Skin epidermis (tissue), 12 donors: ENCODE results near the gene RHOXF1.
"Not testable (repeated sequence)": the region's sequence is repeated elsewhere in the genome, so short reads cannot be mapped to it uniquely, and the experiment has no call there.

Source experiments
- H3K27ac ChIP-seq, 21 experiments: fragments of 200-600 bp; sonication (generic) in 11 of 21; one replicate each; pipeline ENCODE4 v1.5.0; 2020; ENCODE audit warnings: mild to moderate bottlenecking in 3 of 21, inconsistent platforms in 2 of 21, moderate library complexity in 2 of 21
- H3K4me3 ChIP-seq, 7 experiments: fragments of 200-600 bp; sonication (generic) in 2 of 7; one replicate each; pipeline ENCODE4 v1.5.0; 2020; ENCODE audit warnings: inconsistent platforms in 2 of 7, mild to moderate bottlenecking in 2 of 7, moderate library complexity in 1 of 7

Gene RHOXF1

DNA sequence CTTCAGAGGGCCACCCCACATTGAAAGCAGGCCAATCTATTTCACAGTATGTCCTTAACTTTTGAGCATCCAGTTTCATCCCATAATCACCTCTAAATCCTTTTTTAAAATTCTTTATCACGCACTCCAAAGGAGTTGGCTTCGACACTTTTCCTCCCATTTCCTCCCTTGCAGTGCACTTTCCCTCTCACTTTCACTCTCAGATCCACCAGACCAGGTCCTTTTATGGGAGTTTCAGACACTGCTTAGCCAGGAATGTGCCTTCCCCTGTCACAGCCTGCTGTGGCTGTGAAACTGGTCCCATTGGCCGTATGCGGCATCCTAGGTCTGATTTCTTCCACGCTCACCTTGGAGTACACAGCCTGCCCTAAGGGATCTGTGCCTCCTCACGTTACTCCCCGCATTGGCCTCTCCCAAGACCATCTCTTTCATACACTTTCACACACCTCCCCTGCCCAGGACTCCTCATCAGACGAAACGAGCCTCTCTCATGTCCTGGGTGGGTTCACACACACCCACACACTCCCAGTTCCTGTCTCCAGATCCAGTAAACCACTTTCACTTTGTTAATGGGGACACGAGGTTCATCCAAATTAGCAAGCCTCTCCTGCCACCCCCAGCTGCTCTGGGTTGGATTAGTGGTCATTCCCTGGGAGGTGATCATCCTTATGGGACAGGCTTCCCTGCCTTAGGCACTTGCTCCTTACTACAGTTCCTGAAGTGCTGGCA, 28.3 kb downstream of the RHOXF1 start:
- Histone ChIP-seq H3K4me3 (no peak overlapping the region), H3K27ac (no peak overlapping the region)

DNA sequence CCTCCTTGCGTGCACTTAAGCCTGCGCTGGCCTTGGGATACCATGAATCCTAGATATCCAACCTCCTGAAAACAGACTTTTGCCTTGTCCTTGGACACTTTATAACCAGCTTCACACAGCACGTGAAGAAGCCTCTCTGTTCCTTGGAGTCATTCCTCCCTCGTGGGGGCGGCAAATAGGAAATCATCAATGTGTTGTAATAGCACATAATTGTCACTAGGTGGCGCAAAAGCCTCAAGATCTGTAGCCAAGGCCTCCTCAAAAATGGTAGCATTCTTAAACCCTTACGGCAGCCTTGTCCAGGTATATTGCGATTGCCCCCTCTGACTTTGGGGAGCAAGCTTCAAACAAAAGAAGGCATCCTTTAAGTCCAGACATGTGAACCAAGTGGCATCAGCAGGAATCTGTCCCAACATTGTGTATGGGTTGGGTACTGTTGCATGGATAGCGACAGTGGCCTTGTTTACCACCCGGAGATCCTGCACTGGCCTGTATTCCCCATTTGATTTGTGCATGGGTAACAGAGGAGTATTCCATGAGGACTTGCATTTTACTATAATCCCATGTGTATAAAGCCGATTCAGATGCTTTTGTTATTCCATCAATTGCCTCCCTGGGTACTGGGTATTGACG, 30.0 kb downstream of the RHOXF1 start:
- not testable (repeated sequence) for H3K27ac ChIP-seq, H3K4me3 ChIP-seq

DNA sequence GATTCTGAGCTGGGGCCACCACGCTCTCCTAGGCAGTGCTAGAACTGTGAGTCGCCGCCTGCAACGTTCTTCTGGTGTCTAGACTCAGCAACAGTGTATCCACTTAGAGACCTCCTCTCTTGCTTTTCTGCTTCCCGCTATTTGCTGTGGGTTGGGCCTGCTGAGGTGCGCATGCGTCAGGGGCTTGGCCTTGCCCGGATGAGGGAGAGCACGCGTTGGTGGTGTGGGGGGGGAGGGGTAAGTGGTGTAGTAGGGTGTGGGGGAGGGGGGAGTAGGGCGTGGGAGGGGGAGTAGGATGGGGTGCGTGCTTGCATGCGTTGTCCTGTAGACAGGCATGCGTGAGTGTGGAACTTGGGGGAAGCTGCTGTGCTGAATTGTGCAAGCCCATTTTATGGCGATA, 38.1 kb downstream of the RHOXF1 start, which contains the start of gene RHOXF2B:
Gene RHOXF2B, minus strand, starts transcription at position 101 of the 400 bp plus-strand sequence. CDS start 138 bp downstream, outside the sequence.
- not testable (repeated sequence) for H3K27ac ChIP-seq, H3K4me3 ChIP-seq

DNA sequence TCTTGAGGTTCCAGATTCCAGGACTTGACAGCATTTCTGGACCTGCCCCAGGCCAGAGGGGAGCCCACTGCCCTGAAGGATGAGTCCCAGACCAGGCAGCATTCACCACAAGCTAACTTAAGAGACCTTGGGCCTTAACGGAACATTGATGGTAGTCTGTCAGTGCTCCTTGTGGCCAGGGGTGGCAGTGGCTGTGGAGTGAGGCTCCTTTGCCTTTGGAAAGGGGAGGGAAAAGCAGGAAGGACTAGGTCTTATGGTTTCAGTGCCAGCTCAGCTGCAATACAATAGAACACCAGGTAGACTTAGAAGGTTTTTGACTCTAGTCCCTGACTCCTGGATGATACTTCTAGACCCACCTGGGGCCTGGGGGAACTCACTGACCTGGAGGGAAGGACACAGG, 49.5 kb downstream of the RHOXF1 start:
- not testable (repeated sequence) for H3K4me3 ChIP-seq, H3K27ac ChIP-seq
